ENCODE results near the gene TBL1XR1.
"Not testable (repeated sequence)": the region's sequence is repeated elsewhere in the genome, so short reads cannot be mapped to it uniquely, and the experiment has no call there.

TBL1XR1 gene

GRCh38 chr3:177184602-177185001 is 12.7 kb downstream of the TBL1XR1 start:
- in situ Hi-C loops (cut with MboI; ENCODE audit: low sequenced_read_pairs): not testable (repeated sequence)

GRCh38 chr3:177182352-177182751 is 14.9 kb downstream of the TBL1XR1 start:
- in situ Hi-C loops (cut with MboI; ENCODE audit: low sequenced_read_pairs): no loop called here

GRCh38 chr3:177181418-177181817 is 15.9 kb downstream of the TBL1XR1 start:
- in situ Hi-C loops (cut with MboI; ENCODE audit: low sequenced_read_pairs): no loop called here

- in situ Hi-C loops (cut with MboI; ENCODE audit: low sequenced_read_pairs): no loop called here
Observed at GRCh38 chr3:177180506-177180905, 16.8 kb downstream of the TBL1XR1 start.

GRCh38 chr3:177179281-177180067 is 17.8 kb downstream of the TBL1XR1 start:
- in situ Hi-C loops (cut with MboI; ENCODE audit: low sequenced_read_pairs): no loop called here

- in situ Hi-C loops (cut with MboI; ENCODE audit: low sequenced_read_pairs): no loop called here
Observed at GRCh38 chr3:177177749-177178221, 19.5 kb downstream of the TBL1XR1 start.

GRCh38 chr3:177174607-177175170 is 22.6 kb downstream of the TBL1XR1 start:
- in situ Hi-C loops (cut with MboI; ENCODE audit: low sequenced_read_pairs): no loop called here

- in situ Hi-C loops (cut with MboI; ENCODE audit: low sequenced_read_pairs): no loop called here
Observed at GRCh38 chr3:177169936-177170722, 27.2 kb downstream of the TBL1XR1 start.

GRCh38 chr3:177168431-177168830 is 28.9 kb downstream of the TBL1XR1 start:
- in situ Hi-C loops (cut with MboI; ENCODE audit: low sequenced_read_pairs): no loop called here

GRCh38 chr3:177162742-177163141 is 34.5 kb downstream of the TBL1XR1 start:
- in situ Hi-C loops (cut with MboI; ENCODE audit: low sequenced_read_pairs): no loop called here

- in situ Hi-C loops (cut with MboI; ENCODE audit: low sequenced_read_pairs): not testable (repeated sequence)
Observed at GRCh38 chr3:177161603-177162002, 35.7 kb downstream of the TBL1XR1 start.

- in situ Hi-C loops (cut with MboI; ENCODE audit: low sequenced_read_pairs): no loop called here
Observed at GRCh38 chr3:177158461-177158860, 38.8 kb downstream of the TBL1XR1 start.

- in situ Hi-C loops (cut with MboI; ENCODE audit: low sequenced_read_pairs): no loop called here
Observed at GRCh38 chr3:177157492-177157891, 39.8 kb downstream of the TBL1XR1 start.

GRCh38 chr3:177154733-177155132 is 42.5 kb downstream of the TBL1XR1 start:
- in situ Hi-C loops (cut with MboI; ENCODE audit: low sequenced_read_pairs): no loop called here

GRCh38 chr3:177150970-177151627 is 46.2 kb downstream of the TBL1XR1 start:
- in situ Hi-C loops (cut with MboI; ENCODE audit: low sequenced_read_pairs): no loop called here

GRCh38 chr3:177150218-177150916 is 46.9 kb downstream of the TBL1XR1 start:
- in situ Hi-C loops (cut with MboI; ENCODE audit: low sequenced_read_pairs): no loop called here

- in situ Hi-C loops (cut with MboI; ENCODE audit: low sequenced_read_pairs): no loop called here
Observed at GRCh38 chr3:177149106-177149505, 48.2 kb downstream of the TBL1XR1 start.

GRCh38 chr3:177147790-177148189 is 49.5 kb downstream of the TBL1XR1 start:
- in situ Hi-C loops (cut with MboI; ENCODE audit: low sequenced_read_pairs): no loop called here

GRCh38 chr3:177146646-177147045 is 50.6 kb downstream of the TBL1XR1 start:
- in situ Hi-C loops (cut with MboI; ENCODE audit: low sequenced_read_pairs): no loop called here

GRCh38 chr3:177145954-177146353 is 51.3 kb downstream of the TBL1XR1 start:
- in situ Hi-C loops (cut with MboI; ENCODE audit: low sequenced_read_pairs): no loop called here
